Stimulated activated CD4-positive, alpha-beta T cell treated with anti-CD3 and anti-CD28 coated beads, Interleukin-1b, Interleukin-23, amount 100 ng/mL, for 48 hours (primary cell): ENCODE results near the gene DPP7.

Experiments used
- DNase-seq: peaks from one replicate; pipeline ENCODE4 v3.0.0-alpha.2; 2020

DPP7 gene

GRCh38 chr9:137114613-137115393, at the start of gene DPP7:
Gene DPP7, minus strand, starts transcription at chr9:137114733. Its CDS starts 20 bp downstream, at chr9:137114713.
- DNase-seq = peak; percentile 75

- DNase-seq = no peak
These were observed 49.3 kb upstream of the DPP7 start for GRCh38 chr9:137163805-137164204.

GRCh38 chr9:137163365-137163715, 48.8 kb upstream of the DPP7 start:
- DNase-seq = no peak

- no peak for DNase-seq
These were observed 48.2 kb upstream of the DPP7 start for GRCh38 chr9:137162505-137163364.

GRCh38 chr9:137161558-137162486, 47.3 kb upstream of the DPP7 start:
- DNase-seq = no peak

GRCh38 chr9:137160716-137161557, 46.4 kb upstream of the DPP7 start:
- no peak for DNase-seq

GRCh38 chr9:137160054-137160425, 45.5 kb upstream of the DPP7 start:
- no peak for DNase-seq

- no peak for DNase-seq
These were observed 44.8 kb upstream of the DPP7 start for GRCh38 chr9:137159105-137160053.

- no peak for DNase-seq
These were observed 44.1 kb upstream of the DPP7 start for GRCh38 chr9:137158625-137159024.

- no peak for DNase-seq
These were observed 43.3 kb upstream of the DPP7 start for GRCh38 chr9:137157618-137158415.

GRCh38 chr9:137156567-137157375, 42.2 kb upstream of the DPP7 start:
- DNase-seq = peak; percentile 68

GRCh38 chr9:137152844-137153405, 38.4 kb upstream of the DPP7 start:
- DNase-seq = no peak

- peak; percentile 87 for DNase-seq
These were observed 36.3 kb upstream of the DPP7 start for GRCh38 chr9:137150617-137151457.

- DNase-seq = no peak
These were observed 35.5 kb upstream of the DPP7 start for GRCh38 chr9:137149942-137150616.

- no peak for DNase-seq
These were observed 34.8 kb upstream of the DPP7 start for GRCh38 chr9:137149363-137149762.

GRCh38 chr9:137148661-137149060, 34.1 kb upstream of the DPP7 start:
- no peak for DNase-seq

- DNase-seq = no peak
These were observed 33.7 kb upstream of the DPP7 start for GRCh38 chr9:137148242-137148641.
